ENCODE data around the gene VANGL2. TPM values are rescaled to one million over a fixed set of nuclear protein-coding genes. Genes with fewer than 3 reads are reported as not detected.

The VANGL2 gene
- total RNA-seq, 2 donors from 2014 or later, result 3.9 to 10.3 TPM

DNA sequence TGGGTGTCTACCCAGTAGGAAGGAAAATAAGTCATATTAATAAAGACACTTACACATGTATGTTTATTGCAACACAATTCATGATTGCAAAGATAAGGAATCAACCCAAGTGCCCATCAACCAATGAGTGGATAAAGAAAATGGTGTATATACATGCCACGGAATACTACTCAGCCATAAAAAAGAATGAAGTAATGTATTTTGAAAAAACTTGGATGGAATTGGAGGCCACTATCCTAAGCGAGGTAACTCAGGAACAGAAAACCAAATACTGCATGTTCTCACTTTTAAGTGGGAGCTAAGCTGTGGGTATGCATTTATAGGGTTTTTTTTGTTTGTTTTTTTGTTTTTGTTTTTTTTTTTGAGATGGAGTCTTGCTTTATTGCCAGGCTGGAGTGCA lies 49.1 kb downstream of the VANGL2 start:
- no peak overlapping the region for H3K9ac ChIP-seq (ENCODE audit: low read depth in 2 of 2, low read length in 2 of 2)
- no peak for DNase-seq
- no peaks in the 10 kb centered on the region for H3K27me3 ChIP-seq
- H3K27ac ChIP-seq, result no peak overlapping the region
- H3K4me1 ChIP-seq, result peaks cover 11% of the 10 kb centered on the region
- no peaks in the 10 kb centered on the region for H3K36me3 ChIP-seq
- TF ChIP-seq, protein P1, sequence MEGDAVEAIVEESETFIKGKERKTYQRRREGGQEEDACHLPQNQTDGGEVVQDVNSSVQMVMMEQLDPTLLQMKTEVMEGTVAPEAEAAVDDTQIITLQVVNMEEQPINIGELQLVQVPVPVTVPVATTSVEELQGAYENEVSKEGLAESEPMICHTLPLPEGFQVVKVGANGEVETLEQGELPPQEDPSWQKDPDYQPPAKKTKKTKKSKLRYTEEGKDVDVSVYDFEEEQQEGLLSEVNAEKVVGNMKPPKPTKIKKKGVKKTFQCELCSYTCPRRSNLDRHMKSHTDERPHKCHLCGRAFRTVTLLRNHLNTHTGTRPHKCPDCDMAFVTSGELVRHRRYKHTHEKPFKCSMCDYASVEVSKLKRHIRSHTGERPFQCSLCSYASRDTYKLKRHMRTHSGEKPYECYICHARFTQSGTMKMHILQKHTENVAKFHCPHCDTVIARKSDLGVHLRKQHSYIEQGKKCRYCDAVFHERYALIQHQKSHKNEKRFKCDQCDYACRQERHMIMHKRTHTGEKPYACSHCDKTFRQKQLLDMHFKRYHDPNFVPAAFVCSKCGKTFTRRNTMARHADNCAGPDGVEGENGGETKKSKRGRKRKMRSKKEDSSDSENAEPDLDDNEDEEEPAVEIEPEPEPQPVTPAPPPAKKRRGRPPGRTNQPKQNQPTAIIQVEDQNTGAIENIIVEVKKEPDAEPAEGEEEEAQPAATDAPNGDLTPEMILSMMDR (IDR thresholded peaks at IDR 0.05), result no peak
- no peaks in the 10 kb centered on the region for H3K9me3 ChIP-seq
- no peak overlapping the region for H3K4me3 ChIP-seq
- intact Hi-C loops (cut with DNase I), result no loop called here

DNA sequence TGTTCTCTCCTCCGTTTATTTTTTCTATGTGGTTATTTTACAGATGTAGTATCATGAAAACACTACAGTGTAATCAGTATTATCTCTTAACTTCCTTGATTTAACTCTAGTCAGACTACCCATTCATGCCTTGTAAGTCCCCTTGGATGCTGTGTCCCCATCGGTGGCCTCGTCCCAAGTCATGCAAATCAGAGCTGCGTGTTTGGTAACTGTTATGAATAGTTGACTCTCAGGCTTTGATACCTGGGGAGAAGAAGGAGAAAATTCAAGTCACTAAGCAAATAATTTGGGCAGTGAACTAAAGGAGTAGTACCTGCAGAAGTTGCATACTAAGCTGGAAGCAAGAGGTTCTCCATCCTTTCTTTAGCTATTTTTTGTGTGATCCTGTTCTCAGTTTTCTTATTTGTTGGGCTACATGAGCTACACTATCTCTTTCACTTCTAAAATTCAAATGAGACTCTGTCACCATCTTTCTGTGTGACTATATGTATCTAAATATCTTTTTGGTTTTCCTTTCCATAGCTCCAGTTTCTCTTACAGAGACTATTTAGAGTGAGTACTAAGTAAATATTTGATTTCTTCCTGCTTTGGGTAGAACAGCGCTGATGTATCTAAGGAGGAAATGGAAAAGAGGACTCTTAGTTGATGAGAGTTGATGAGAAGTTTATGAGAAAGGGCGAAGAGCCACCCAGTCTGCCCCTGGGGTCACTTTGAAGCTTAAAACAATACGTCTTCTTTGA lies 50.9 kb downstream of the VANGL2 start:
- Histone ChIP-seq H3K27me3 (no peaks in the 10 kb centered on the region), H3K27ac (no peak overlapping the region), H3K9ac (ENCODE audit: low read depth in 2 of 2, low read length in 2 of 2) (no peak overlapping the region), H3K4me1 (peaks cover 11% of the 10 kb centered on the region), H3K9me3 (no peaks in the 10 kb centered on the region), H3K36me3 (no peaks in the 10 kb centered on the region), H3K4me3 (no peak overlapping the region)
- intact Hi-C loops (cut with DNase I), result no loop called here
- DNase-seq, result no peak
- TF ChIP-seq, protein P1 (IDR thresholded peaks at IDR 0.05), result no peak

DNA sequence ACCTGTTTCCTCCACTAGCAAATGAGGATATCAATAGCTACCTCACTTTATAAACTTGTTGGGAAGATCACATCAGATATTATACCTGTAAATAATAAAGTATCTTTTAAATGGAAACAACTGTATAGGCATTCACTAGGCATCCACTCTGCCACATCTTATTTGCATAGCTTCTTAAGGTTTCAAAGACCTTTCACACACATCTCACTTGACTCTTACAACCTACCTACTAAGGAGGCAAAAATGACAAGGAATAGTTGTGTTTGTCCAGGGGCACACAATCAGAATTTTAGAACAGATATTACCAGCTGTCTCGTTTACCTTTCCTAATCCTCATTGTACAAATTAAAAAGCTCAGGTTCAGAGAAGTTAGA lies 51.5 kb downstream of the VANGL2 start:
- intact Hi-C loops (cut with DNase I), result no loop called here
- H3K27ac ChIP-seq, result no peak overlapping the region
- TF ChIP-seq, protein P1 (IDR thresholded peaks at IDR 0.05), result no peak

DNA sequence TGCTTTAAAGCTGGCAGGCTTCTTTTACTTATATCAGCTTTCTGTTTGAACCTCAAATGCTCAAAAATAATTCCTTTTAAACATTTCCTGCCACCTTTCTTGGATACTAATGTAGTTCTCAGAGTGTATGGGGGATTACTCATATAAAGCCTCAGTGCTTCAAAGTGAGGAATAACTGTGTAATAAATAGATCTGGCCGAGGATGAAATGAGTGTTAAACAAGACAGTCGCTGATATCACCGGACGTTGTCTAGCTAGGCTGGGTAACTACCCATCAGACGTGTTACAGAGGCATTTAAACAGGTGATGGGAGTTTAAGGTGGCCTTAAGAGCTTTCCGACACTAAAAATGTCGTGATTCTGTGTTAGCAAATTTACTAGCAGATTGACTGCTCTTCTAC lies 53.1 kb downstream of the VANGL2 start:
- H3K4me3 ChIP-seq, result no peak overlapping the region
- H3K27ac ChIP-seq, result no peak overlapping the region
- DNase-seq, result no peak
- intact Hi-C loops (cut with DNase I), result no loop called here
- peaks cover 11% of the 10 kb centered on the region for H3K4me1 ChIP-seq
- H3K9ac ChIP-seq (ENCODE audit: low read depth in 2 of 2, low read length in 2 of 2), result no peak overlapping the region
- no peaks in the 10 kb centered on the region for H3K27me3 ChIP-seq
- TF ChIP-seq, protein P1 (IDR thresholded peaks at IDR 0.05), result no peak
- no peaks in the 10 kb centered on the region for H3K36me3 ChIP-seq
- H3K9me3 ChIP-seq, result no peaks in the 10 kb centered on the region

More for the DNA sequence above, 51.5 kb downstream of the VANGL2 start:
- no peaks in the 10 kb centered on the region for H3K36me3 ChIP-seq
- H3K27me3 ChIP-seq, result no peaks in the 10 kb centered on the region
- DNase-seq, result no peak
- peaks cover 11% of the 10 kb centered on the region for H3K4me1 ChIP-seq
- H3K9me3 ChIP-seq, result no peaks in the 10 kb centered on the region
- no peak overlapping the region for H3K4me3 ChIP-seq
- H3K9ac ChIP-seq (ENCODE audit: low read depth in 2 of 2, low read length in 2 of 2), result no peak overlapping the region

DNA sequence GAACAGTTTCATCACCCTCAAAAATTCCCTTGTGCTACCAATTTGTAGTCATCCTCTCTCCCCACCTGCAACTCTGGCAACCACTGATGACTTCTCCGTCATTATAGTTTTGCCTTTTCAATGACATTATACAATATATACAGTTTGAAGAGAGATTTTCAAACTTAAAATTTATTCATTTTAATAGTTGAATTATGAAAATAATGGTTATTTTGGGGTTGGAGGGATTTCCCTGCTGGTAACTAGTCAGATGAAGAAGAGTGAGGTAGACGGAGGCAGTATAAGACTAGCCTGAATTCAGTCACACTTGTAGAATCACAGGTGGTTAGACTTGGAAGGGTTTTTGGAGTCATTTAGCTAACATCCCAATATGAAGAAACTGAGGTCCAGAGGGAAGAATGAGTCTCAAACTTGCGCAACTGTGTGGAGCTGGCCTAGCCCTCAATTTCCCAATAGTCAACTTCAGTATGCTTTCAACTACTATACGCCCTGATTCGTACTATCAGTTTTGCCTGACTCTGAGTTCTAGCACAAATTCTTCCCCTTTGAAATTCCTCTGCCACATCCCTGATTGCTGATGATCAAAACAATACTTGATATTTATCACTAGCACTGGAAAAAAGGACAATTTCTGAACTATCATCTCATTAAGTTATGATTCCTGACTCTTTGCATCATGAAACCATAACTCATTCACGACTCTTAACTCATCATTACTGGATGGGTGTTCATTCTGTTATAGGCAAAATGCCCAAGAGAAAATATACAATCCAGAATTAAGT lies 54.2 kb downstream of the VANGL2 start:
- H3K4me3 ChIP-seq, result no peak overlapping the region
- peaks cover 11% of the 10 kb centered on the region for H3K4me1 ChIP-seq
- no peaks in the 10 kb centered on the region for H3K36me3 ChIP-seq
- no peak overlapping the region for H3K27ac ChIP-seq
- DNase-seq, result no peak
- TF ChIP-seq, protein P1 (IDR thresholded peaks at IDR 0.05), result no peak
- no peaks in the 10 kb centered on the region for H3K9me3 ChIP-seq
- intact Hi-C loops (cut with DNase I), result no loop called here
- no peak overlapping the region for H3K9ac ChIP-seq (ENCODE audit: low read depth in 2 of 2, low read length in 2 of 2)
- H3K27me3 ChIP-seq, result no peaks in the 10 kb centered on the region

Measured in colonic mucosa (tissue), 4 donors.